Lower lobe of right lung (tissue), 2 donors: Measurements from ENCODE around the gene CTDSPL. TPM values are rescaled to one million over a fixed set of nuclear protein-coding genes. Genes with fewer than 3 reads are reported as not detected.

ENCODE experiments used
- ATAC-seq, 2 donors: fragments of 200-7000 bp; cut with Tn5 transposase; one replicate each; pipeline ENCODE4 v1.9.1; 2020 to 2022; ENCODE audit warnings: mild to moderate bottlenecking in 2 of 2, moderate library complexity in 2 of 2
- DNase-seq: peaks from one replicate; pipeline ENCODE4 v3.0.0-alpha.2; 2020
- H3K27ac ChIP-seq: fragments of 200-600 bp; one replicate; pipeline ENCODE4 v1.8.0; 2022
- H3K27me3 ChIP-seq: fragments of 200-600 bp; one replicate; pipeline ENCODE4 v1.8.0; 2022; ENCODE audit warnings: low read depth
- H3K36me3 ChIP-seq: fragments of 200-600 bp; one replicate; pipeline ENCODE4 v1.8.0; 2022; ENCODE audit warnings: mild to moderate bottlenecking
- H3K4me1 ChIP-seq: fragments of 200-600 bp; one replicate; pipeline ENCODE4 v1.8.0; 2022
- H3K4me3 ChIP-seq: fragments of 200-600 bp; one replicate; pipeline ENCODE4 v1.8.0; 2022; ENCODE audit warnings: mild to moderate bottlenecking
- H3K9me3 ChIP-seq: fragments of 200-600 bp; one replicate; pipeline ENCODE4 v1.8.0; 2022
- CTCF ChIP-seq: fragments of 200-600 bp; IDR thresholded peaks from one replicate; pipeline ENCODE4 v1.8.0; 2022; ENCODE audit warnings: antibody characterized with exemption, mild to moderate bottlenecking
- intact Hi-C: fragments of 100-400 bp; cut with DNase I; formaldehyde crosslinking; loops from one replicate; pipeline ENCODE4 v1.11.0; 2022
- total RNA-seq: library from RNA; stranded (reverse); fragmentation: NEBNext Ultra II Directional; extraction: Animal tissue kit (Norgen Biotek cat#: 25700); gene quantifications from one replicate; pipeline ENCODE4 v1.2.1, GENCODE V29; 2021
- donor health status: DM: no; HTN: yes; CAD: no; lungs with severe emphysema.

The CTDSPL gene
- total RNA-seq, 1 donor from 2014 or later: 60.3 TPM

GRCh38 chr3:37836589-37836988 lies 25.1 kb upstream of the CTDSPL start:
- H3K27ac ChIP-seq: no peak overlapping the region
- no peaks in the 10 kb centered on the region for H3K4me1 ChIP-seq
- DNase-seq: no peak
- ATAC-seq: no peak
- H3K9me3 ChIP-seq: no peaks in the 10 kb centered on the region
- TF ChIP-seq CTCF: no peak
- no peaks in the 10 kb centered on the region for H3K27me3 ChIP-seq
- H3K36me3 ChIP-seq: peaks cover 5% of the 10 kb centered on the region
- H3K4me3 ChIP-seq: no peak overlapping the region
- intact Hi-C loops: no loop called here

- H3K27me3 ChIP-seq: no peaks in the 10 kb centered on the region
- intact Hi-C loops: no loop called here
- no peak for DNase-seq
- H3K36me3 ChIP-seq: peaks cover 3% of the 10 kb centered on the region
- H3K4me1 ChIP-seq: no peaks in the 10 kb centered on the region
- H3K27ac ChIP-seq: no peak overlapping the region
- H3K4me3 ChIP-seq: no peak overlapping the region
- no peak for TF ChIP-seq CTCF
- ATAC-seq: no peak
- H3K9me3 ChIP-seq: no peaks in the 10 kb centered on the region
These were observed 14.0 kb upstream of the CTDSPL start for GRCh38 chr3:37847689-37848088.

- H3K27ac ChIP-seq: no peak overlapping the region
- DNase-seq: no peak
- H3K27me3 ChIP-seq: no peaks in the 10 kb centered on the region
- ATAC-seq: no peak
- no peaks in the 10 kb centered on the region for H3K9me3 ChIP-seq
- no peaks in the 10 kb centered on the region for H3K4me1 ChIP-seq
- no peak for TF ChIP-seq CTCF
- H3K36me3 ChIP-seq: peaks cover 3% of the 10 kb centered on the region
- intact Hi-C loops: no loop called here
- H3K4me3 ChIP-seq: no peak overlapping the region
These were observed 12.3 kb upstream of the CTDSPL start for GRCh38 chr3:37849146-37849923.

- no peak overlapping the region for H3K27ac ChIP-seq
- TF ChIP-seq CTCF: no peak
- no peaks in the 10 kb centered on the region for H3K27me3 ChIP-seq
- intact Hi-C loops: no loop called here
- DNase-seq (no peak), ATAC-seq (no peak)
- peaks cover 3% of the 10 kb centered on the region for H3K36me3 ChIP-seq
- no peak overlapping the region for H3K4me3 ChIP-seq
- no peaks in the 10 kb centered on the region for H3K9me3 ChIP-seq
- H3K4me1 ChIP-seq: no peaks in the 10 kb centered on the region
These were observed 9.6 kb upstream of the CTDSPL start for GRCh38 chr3:37852097-37852496.

GRCh38 chr3:37852771-37853170 lies 8.9 kb upstream of the CTDSPL start:
- Histone ChIP-seq H3K27ac (no peak overlapping the region), H3K27me3 (no peaks in the 10 kb centered on the region), H3K4me1 (no peaks in the 10 kb centered on the region), H3K9me3 (no peaks in the 10 kb centered on the region), H3K4me3 (no peak overlapping the region), H3K36me3 (peaks cover 3% of the 10 kb centered on the region)
- intact Hi-C loops: no loop called here
- TF ChIP-seq CTCF: no peak
- ATAC-seq: no peak
- no peak for DNase-seq
